Stimulated activated CD4-positive, alpha-beta T cell treated with anti-CD3 and anti-CD28 coated beads, Interleukin-2, amount 100 ng/mL, for 4 hours (primary cell): ENCODE data around the gene SHISA7.

ENCODE experiments used
- DNase-seq: peaks from one replicate; pipeline ENCODE4 v3.0.0-alpha.2; 2020; ENCODE audit warnings: low read depth

The SHISA7 gene

DNA sequence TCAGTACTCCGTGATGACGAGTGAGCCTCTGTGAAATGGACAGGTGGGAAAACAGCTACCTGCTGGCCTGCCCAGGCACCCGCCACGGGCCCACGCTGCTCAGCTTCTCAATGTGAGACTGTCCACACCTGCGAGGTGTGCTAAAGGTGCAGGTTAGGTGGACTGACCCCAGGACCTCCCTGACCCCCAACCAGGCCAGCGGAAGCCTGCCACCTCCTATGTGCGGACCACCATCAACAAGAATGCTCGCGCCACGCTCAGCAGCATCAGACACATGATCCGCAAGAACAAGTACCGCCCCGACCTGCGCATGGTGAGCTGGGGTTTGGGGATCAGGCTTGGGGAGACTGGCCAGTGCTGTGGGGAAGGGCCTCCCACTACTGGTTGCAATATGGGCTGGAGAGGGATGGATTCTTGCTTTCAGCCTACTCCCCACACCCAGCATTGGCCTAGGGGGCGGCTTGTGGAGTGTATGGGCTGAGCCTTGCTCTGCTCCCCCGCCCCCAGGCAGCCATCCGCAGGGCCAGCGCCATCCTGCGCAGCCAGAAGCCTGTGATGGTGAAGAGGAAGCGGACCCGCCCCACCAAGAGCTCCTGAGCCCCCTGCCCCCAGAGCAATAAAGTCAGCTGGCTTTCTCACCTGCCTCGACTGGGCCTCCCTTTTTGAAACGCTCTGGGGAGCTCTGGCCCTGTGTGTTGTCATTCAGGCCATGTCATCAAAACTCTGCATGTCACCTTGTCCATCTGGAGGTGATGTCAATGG lies 55.2 kb downstream of the SHISA7 start:
- DNase-seq, result no peak

DNA sequence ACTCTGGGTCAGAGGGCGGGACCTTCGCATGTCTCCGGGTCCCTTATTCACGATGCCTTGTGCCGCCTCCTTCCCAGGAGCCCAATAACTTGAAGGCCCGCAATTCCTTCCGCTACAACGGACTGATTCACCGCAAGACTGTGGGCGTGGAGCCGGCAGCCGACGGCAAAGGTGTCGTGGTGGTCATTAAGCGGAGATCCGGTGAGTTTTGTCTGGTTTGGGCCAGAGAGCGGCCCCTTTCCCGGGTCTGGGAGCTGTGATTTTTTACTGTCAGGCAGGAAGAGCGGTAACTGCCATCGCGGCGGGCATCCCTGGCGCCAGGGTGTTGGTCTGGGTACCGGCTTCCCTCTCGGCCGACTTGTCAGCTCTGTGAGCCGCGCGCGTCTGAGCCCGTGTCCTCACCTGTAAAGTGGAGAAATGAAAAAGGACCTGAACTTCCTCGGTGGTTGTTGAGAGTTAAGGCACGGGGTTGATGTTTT lies 56.6 kb downstream of the SHISA7 start:
- no peak for DNase-seq

DNA sequence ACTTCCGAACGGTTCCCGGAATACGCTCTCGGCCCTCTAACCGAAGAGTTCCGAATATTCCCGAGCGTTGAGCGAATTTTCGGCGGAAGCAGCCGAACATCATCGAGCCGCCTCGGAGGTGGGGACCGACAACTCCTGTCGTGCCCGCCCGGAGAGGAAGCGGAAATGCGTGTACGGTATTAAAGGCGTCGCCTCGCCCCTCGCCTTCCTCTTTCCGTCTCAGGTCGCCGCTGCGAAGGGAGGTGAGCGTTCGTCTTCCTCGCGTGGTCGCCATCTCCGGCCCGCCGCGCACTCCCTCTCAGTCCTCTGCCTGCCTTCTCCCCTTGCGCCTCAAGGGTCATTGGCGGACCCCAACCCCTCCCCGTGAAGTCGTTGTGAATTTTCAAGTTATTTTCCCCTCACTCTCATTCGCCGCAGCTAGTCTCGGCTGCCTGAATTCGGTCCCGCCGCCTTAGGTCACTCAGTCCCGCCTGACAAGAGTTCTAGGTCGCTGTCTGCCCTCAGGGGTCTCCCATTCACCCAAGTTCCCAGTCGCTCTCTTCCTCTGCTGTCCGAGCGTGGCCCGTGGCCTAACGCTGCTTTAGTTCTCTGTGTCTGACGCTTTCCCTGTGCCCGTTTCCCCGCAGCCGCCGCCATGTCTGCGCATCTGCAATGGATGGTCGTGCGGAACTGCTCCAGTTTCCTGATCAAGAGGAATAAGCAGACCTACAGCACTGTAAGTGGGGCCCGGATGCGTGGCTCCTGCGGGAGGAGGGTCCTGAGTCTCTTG lies 57.2 kb downstream of the SHISA7 start, which contains the start of gene RPL28:
RPL28 (plus strand) TSS at position 209 of the 769 bp plus-strand sequence; CDS start at position 635, 426 bp downstream.
- peak; percentile 97 for DNase-seq

DNA sequence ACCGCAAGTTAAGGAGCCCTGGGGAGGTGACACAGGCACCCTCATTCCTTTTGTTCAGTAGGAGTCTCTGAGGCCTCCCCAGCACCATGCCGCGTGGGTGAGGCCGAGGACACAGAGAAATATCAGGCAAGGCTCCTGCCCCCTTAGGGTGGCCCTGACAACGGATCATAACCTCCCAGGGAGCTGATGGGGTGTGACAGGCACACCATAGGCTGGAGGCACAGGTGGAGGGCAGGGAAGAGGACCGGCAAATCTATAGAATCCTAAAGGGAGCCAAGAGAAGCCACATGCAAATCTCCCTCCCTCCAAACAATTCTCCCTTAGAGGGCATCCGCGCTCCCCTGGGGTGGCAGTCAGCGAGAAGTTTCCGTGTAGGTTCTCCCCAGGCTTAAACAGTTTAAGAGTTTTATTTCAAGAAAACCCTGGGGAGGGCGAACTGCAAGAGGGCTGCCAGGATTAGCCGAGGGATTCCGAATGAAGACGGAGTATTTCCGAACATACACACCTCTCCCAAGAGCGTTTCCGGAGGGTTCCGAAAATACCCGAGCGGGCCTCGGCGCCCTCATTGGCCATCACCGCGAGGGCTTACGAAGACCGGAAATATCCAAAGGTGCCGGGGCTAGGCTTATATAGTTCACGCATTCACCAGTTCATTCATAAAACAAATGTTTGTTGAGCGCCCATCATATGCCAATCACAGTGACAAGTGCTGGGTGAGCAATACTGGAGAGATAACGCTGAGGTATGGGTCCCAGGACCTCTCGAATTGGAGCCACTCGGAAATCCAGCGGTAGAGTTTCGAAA lies 58.0 kb downstream of the SHISA7 start:
- DNase-seq, result peak; percentile 88

DNA sequence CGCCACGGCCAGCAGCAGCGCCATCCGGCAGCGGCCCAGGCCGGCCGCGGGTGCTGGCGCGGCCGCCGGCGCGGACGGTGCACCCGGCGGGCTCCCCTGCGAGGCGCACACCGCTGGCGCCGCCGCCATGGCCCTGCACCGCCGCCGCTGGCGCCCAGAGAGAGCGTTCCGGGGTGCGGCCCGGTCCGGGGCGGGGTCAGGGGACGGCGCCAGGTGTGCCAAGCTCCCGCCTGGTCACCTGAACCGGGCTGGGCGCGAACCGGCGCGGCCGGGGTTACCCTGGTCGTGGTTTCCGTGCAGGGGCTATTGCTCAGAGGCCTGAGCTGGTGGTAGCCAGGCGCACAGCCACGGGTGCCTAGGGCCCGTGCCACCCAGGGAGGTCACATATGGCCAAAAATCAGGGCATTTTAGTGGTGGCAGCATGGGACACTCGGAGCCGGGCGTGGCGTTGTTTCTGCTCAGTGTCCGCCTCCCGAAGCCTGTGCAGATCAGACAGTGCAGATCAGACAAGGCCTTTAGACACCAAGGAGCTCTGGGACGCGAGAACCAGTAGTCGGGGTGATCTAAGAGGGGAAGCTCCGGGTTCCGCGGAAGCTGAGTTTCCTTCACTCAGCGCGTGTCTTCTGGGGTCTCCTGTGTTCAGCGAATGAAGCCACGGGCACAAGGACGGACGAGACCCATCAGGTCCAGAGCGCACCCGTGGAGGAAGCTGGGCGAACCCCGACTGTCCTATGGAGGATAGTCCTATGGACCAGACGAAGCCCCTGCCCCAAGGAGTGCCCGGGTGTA lies 58.8 kb downstream of the SHISA7 start, which contains the start of gene TMEM238:
TMEM238 (minus strand) TSS at position 162 of the 789 bp plus-strand sequence; CDS start at position 129, 33 bp downstream.
- no peak for DNase-seq

DNA sequence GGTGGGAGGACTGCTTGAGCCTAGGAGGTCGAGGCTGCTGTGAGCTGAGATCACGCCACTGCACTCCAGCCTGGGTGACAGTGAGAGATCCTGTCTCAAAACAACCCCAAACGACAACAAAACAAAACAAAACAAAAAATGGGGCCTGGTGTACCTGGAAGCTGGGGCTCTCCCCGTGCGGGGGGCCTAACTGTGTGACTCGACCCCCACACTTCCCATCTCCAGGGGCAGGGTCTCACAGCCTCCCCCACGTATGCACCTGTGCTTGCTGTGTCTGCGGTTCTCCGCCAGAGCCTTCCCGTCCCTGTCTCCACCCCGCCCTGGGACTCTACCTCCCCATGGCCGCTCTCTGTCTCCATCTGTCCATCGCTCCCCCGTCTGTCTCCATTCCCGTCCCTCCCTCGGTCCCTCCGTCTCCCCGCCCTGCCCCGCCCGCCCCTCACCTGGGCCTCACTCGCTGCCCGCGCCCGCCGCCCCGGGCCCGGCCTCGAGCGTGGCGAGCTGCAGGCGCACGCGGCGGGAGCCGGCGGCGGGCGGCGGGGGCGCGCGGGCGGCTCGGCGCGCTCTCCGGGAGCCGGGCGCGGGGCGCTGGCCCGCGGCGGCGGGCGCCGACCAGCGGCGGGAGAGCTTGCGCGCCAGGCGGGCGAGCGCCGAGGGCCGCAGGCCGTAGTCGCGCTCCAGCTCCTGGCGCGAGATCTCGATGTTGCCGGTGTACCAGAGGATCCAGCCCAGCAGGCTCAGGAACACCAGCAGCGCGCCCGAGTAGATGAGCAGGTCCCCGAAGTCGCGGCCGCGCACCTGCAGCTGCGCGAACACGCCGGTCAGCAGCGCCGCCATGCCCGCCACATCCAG lies 59.6 kb downstream of the SHISA7 start:
- no peak for DNase-seq

DNA sequence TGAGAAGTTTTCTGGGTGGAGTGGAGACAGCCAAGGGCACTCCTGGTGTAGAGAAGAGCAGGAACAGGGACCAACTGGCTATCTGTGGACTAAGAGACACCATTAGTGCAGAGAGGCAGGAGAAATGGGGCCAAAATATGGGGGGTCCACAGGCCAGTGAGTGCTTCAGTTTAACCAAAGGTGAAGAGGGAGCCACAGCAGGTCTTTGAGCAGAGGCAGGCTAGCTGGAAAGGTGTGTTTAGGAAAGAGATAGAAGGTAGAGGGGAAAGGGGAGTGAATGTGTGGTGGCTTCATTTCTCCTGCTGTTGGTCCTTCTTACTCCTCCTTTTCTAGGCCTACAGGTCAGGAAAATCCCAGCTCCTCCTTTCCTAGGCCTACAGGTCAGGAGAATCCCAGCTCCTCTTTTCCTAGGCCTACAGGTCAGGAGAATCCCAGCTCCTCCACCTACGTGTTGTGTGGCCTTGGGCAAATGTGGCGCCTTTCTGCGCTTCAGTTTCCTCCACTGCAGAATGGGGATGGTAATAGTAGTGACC lies 60.5 kb downstream of the SHISA7 start:
- no peak for DNase-seq

DNA sequence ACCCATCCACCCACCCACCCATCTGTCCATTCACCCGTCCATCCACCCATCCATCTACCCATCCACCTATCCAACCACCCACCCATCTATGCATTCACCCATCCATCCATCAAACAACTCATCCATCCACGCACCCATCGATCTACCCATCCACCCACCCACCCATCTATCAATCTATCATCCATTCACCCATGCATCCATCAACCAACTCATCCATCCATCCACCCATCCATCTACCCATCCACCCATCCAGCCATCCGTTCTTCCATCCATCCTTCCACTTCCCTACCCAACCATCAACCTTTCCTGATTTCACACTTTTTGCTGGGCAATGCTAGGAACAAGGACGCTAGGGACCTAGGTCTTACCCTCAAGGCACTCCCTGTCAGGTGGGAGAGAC lies 61.1 kb downstream of the SHISA7 start:
- DNase-seq, result no peak

DNA sequence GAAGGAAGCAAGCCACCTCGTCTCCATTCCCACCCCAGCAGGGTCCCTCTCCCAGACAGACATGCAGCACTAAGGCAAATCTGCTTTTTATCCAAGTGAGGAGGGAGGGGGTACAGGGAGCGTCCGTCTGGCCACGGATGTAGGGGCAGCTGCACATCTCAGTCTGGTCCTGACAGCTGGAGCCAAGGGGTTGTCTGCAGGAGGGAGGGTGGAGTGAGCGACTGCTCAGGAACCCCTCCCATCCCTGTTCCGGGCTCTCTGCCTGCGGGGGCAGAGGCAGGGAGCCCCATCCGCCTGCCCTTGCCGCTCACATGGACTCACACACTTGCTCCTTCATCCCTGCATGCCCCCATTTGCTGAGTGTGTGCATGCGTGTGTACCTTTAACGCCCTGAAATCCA lies 63.9 kb downstream of the SHISA7 start:
- DNase-seq, result no peak
